ENCODE measurements around the gene REG3G.

Gene REG3G

DNA sequence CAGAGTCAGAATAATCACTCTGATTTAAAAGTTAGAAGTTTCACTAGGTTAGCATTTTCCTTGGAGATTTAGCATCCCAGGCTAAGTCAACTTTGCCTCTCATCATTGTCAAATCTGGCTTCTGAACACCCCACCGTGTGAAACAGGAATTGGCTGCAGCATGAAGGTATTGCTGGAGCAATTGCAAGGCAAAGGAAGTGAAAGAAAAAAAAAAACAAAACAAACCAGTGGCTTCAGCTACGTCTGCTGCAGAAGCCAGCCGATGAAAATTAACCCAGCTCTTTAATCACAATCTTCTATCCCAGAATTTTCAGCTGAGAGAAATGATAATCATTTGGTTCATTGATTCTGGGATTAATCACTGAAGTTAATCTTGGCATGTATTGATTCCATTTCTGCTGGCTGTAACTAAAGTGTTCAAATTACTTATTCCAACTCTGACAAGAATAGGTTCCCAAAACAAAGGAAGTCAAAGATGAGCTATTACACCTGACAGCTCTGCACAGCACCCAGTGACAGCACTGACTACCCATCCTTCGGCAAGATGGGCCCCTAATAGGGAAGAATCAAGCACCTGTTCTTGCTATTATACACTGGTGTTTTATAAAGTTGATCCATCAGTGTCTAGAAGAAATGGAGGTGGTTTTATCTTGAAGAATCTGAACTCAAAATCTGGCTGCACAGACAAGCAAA is 42.7 kb upstream of the REG3G start:
- TF ChIP-seq, protein P1, sequence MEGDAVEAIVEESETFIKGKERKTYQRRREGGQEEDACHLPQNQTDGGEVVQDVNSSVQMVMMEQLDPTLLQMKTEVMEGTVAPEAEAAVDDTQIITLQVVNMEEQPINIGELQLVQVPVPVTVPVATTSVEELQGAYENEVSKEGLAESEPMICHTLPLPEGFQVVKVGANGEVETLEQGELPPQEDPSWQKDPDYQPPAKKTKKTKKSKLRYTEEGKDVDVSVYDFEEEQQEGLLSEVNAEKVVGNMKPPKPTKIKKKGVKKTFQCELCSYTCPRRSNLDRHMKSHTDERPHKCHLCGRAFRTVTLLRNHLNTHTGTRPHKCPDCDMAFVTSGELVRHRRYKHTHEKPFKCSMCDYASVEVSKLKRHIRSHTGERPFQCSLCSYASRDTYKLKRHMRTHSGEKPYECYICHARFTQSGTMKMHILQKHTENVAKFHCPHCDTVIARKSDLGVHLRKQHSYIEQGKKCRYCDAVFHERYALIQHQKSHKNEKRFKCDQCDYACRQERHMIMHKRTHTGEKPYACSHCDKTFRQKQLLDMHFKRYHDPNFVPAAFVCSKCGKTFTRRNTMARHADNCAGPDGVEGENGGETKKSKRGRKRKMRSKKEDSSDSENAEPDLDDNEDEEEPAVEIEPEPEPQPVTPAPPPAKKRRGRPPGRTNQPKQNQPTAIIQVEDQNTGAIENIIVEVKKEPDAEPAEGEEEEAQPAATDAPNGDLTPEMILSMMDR (IDR thresholded peaks at IDR 0.05; ENCODE audit: extremely low read depth, insufficient read depth, missing control alignments), result no peak
- in situ Hi-C loops (cut with MboI; ENCODE audit: low pct_unique_long_range_greater_than_20kb, low sequenced_read_pairs, unreplicated experiment), result no loop called here
- no peak for DNase-seq (ENCODE audit: low spot score)

DNA sequence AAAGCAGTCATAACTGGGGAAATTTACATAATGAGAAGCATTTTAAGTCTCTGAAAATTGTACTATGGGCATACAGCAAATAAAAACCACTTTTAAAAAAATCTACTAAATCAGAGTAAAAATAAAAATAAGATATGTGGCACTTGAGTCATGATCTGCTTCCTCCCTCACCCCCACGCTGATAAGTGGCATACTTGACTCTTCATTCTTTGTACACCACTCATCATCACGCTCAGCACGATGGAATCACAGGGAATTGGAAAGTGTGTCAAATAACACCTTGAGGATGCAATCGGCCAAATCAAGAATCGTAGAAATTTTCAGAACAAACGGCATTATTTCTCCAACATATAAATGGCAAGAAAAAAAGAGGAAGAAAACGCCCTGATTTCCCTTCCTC is 41.1 kb upstream of the REG3G start:
- in situ Hi-C loops (cut with MboI; ENCODE audit: low pct_unique_long_range_greater_than_20kb, low sequenced_read_pairs, unreplicated experiment), result no loop called here

DNA sequence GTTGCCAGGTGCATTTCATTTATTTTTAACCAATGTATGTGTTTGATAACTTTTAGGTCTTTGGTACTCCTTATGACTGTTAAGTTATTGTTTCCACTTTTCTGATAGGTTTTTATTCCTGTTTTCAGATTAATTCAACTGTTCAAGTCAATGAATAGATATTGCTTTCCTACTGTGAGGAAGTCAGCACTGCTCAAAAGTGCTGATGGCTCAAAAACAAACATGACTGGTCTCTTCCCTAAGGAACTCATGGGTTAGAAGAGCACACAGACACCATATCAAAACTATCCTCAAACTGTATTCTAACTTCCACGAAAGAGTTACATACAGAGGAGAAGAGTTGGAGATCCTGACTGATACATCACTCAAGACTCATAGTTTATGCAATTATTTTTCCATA is 39.9 kb upstream of the REG3G start:
- no peak for DNase-seq (ENCODE audit: low spot score)
- TF ChIP-seq, protein P1 (IDR thresholded peaks at IDR 0.05; ENCODE audit: extremely low read depth, insufficient read depth, missing control alignments), result no peak
- in situ Hi-C loops (cut with MboI; ENCODE audit: low pct_unique_long_range_greater_than_20kb, low sequenced_read_pairs, unreplicated experiment), result no loop called here

More for the DNA sequence above, 41.1 kb upstream of the REG3G start:
- DNase-seq (ENCODE audit: low spot score), result no peak
- TF ChIP-seq, protein P1 (IDR thresholded peaks at IDR 0.05; ENCODE audit: extremely low read depth, insufficient read depth, missing control alignments), result no peak

DNA sequence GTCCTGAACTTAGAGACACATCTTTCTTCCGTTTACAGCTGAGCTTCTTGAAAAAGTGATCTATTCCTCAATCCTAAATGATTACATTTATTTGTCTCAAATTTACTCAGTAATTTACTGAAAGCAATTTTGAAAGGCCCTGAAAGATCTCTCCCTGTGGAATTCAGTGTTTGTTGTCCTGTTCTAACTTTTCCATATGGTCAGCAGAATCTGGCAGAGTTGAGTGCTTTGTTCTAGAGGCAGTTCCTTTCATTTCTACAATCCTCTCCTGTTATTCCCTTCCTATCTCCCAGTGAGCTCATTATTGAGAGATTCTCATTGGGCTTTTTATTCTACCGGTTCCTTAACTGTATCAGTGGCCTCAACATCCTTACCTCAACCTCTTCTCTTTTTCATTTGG is 36.5 kb upstream of the REG3G start:
- TF ChIP-seq, protein P1 (IDR thresholded peaks at IDR 0.05; ENCODE audit: extremely low read depth, insufficient read depth, missing control alignments), result no peak
- in situ Hi-C loops (cut with MboI; ENCODE audit: low pct_unique_long_range_greater_than_20kb, low sequenced_read_pairs, unreplicated experiment), result no loop called here
- DNase-seq (ENCODE audit: low spot score), result no peak

DNA sequence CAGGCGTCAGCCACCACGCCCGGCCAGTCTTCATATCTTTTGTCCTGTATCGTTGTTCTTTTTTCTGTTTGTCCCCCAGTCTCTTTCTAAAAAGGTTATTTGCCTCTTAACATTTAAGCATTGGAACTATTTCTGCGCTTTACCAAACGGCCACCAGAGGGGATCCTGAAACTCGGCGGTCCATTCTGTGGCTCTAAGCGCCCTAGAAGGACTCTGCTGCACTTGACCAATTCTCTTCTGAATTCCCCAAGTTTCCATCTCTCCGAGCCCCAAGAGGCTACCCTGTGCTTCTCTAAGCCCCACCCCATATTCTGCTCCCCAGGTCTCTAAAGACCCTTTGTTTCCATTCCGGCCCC is 33.1 kb upstream of the REG3G start:
- peak; percentile 70 for DNase-seq (ENCODE audit: low spot score)
- in situ Hi-C loops (cut with MboI; ENCODE audit: low pct_unique_long_range_greater_than_20kb, low sequenced_read_pairs, unreplicated experiment), result no loop called here
- TF ChIP-seq, protein P1 (IDR thresholded peaks at IDR 0.05; ENCODE audit: extremely low read depth, insufficient read depth, missing control alignments), result peak; percentile 24

DNA sequence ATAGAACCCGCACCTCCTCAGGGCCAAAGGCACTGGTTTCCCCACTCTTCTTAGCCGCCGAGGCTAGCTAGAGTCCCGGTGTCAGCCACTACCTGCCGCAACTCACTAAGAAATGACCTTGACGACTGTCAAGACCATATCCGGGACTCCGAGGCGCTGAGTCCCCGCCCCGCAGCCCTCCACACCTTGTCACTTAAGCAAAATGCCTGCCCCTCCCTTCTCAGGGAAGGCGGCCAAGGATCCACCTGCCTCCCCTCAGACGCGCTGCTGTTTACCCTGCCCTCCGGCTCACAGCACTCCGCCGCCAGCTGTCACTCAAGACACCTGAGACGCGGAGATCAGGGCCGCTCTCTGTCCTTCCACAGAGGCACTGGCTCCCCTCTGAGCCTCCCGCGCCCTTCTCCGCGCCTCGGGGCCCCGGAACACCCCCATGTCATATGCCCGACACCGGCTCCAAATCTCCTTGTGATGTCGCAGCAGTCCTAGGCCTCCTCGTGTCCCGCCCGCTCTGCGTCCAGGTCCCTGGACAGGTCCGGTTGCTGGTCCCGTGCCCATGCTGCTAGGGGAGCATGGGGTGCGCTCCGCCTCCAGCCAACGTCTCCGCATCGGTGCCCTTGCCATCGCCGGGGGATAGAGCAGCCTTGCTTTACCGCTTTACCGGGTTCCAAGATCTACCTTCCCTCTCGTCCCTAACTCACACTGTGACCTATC is 32.5 kb upstream of the REG3G start:
- in situ Hi-C loops (cut with MboI; ENCODE audit: low pct_unique_long_range_greater_than_20kb, low sequenced_read_pairs, unreplicated experiment), result no loop called here
- peak; percentile 44 for DNase-seq (ENCODE audit: low spot score)
- TF ChIP-seq, protein P1 (IDR thresholded peaks at IDR 0.05; ENCODE audit: extremely low read depth, insufficient read depth, missing control alignments), result no peak
